Stimulated activated naive CD4-positive, alpha-beta T cell (primary cell): ENCODE data around the gene PLSCR5.

Experiments
- DNase-seq, 6 experiments: peaks; one replicate each; lab custom pipeline; 2025; lab: John Stamatoyannopoulos, UW

Gene PLSCR5

DNA sequence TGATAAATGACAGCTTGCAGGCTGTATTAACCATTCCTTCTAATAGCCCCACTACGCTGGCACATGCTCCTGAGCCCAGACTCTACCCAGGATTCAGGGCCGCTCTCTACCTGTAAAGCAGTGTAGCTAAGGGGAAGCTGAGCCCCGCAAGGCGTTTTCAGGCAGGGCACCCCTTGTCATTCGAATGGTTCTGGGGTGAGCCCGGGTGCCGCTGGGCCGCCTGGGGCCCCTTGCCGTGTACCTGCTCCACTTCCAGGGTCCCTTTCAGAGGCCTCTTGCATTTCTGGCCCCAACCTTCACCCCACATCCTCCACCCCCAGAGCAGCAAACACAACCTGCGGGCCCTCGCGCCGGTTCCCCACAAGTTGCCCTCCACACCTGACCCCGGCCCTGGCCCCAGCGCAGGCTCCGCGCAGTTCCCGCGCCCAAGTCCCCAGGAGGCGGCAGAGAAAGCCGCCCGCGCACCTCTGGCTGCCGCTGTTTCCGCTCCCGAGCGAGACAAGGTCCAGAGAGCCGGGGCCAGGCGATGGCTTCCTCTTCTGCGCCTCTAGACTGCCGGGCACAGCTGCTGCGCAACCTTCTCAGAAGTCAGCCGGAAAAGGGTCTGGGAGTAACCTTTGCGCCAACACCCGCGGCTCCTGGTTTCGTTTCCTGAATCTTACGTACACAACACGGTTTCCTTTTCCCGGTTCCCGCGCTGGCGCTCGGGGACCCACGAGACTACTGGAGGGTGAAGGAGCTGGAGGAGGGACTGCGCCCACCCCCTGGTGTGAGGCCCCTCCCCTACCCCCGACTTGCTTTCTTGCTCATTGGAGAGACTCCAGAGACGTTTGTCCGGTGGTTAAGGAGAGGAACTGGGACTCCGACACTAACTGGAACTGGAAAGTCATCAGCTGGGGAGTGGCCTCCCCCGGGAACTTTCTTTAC is 60.9 kb downstream of the PLSCR5 start, which contains the start of gene PLSCR1:
Gene PLSCR1 (minus strand): TSS at position 606 of the 927 bp plus-strand sequence. CDS start 8,055 bp downstream, outside the sequence.
- DNase-seq = peak; percentile 28 to 65 (median 50)

DNA sequence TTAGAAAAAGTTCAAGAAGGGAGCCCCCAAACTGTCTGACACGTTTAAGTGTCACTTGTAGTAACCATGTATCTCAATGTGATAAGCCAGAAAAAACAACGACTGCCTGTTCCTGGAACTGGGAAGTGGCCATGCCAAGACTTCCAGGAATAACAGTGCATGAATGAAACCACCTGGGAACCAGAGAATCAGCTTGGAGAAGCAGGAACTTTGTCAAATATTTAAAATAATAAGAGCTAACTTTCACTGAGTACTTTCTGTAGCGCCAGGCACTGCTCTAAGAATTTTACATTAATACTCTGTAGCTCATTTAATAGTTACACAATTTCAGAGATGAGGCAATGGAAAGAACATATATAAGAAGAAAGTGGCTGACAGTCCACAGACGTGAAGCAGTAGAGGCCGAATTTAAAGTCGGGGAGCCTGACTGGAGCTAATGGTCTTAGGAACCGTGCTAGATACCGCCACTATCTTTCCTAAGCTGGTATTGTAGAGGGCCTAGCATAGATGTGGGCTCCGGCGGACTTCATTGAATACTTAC is 61.6 kb downstream of the PLSCR5 start:
- peak in 2 of 6 experiments; percentile 2 to 20 for DNase-seq

DNA sequence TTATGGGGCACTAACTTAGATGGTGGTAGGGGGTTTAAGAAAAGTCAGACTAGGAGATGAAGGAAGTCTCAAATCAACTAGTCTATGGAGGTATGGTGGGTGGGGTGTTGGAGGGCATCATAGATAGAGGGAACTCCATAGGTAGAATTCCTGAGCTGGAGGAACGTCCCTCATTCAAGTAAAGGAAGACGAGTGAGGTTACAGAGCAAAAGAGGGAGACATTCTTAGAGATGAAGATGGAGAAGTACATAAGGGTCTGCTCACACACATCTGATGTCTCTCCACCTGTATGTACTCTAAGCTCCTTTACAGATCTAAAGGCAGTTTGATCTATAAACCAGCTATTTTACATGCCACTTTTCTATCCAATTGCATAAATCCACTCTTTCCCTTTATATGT is 62.2 kb downstream of the PLSCR5 start:
- DNase-seq = no peak

DNA sequence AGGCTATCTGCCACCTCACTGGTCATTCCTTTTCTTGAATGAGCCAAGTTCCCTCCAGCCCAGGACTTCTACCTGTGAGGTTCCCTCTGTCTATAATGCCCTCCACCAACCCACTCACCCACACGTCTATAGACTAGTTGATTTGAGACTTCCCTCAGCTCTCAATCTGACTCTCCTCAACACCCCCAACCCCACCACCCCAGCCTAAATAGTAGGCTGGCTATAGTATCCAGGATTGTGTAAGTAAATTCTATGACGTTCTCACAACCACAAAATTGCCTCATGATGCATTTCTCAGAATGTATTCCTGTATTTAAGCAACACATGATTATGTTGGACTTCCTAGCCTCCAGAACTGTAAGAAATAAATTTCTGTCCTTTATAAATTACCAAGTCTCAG is 63.0 kb downstream of the PLSCR5 start:
- no peak for DNase-seq

DNA sequence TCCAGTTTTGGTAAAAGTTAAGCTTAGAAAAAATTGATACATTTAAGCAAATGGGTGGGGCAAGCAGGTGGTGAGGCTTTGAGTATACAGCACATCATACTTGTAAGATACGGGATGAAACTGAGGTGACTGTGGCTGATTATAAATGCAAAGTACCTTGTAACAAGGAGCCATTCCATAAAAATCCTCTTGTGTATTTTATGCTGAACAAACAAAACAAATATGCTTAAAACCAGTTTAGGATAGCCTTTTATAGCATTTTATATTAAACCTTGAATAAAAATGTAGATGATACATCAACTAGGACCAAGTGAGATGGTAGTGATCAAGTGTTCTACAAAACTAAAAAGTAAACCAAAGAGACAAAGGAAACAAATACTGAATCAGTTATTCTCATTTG is 64.2 kb downstream of the PLSCR5 start:
- DNase-seq = no peak

DNA sequence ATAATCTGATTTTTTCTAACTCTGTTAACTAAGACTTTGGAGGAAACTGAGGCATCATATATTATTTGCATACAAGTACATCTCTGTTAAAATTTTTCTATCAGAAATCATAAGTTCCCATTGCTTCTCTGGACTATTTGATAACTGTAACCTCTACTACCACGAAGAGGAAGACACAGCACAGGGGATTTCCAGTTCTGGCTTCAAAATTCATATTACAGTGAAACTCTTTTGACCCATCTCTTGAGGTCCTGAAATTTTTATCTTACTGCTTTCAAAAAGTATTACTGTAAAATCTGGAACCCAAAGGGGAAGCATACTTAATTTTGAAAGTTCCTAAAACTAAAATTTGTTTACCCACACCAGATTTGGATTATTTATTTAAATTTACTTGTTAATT is 64.9 kb downstream of the PLSCR5 start:
- DNase-seq = no peak

DNA sequence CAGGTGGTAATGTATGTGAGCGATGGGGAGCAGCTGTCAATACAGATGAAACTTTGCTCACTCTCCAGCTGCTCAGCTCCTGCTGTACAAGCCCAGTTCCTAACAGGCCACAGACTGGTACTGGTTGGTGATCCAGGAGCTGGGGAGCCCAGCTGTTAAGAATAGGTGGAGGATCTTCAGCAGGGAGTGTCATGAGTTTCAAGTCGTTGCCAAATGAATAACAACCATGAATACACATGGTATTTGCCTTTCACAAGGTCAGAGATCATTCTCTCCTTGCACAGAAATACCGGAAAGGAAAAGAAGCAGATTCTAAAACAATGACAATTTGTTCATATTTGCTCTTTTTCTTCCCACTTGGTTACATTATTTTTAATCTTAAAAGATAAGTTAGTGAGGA is 65.8 kb downstream of the PLSCR5 start:
- no peak for DNase-seq

DNA sequence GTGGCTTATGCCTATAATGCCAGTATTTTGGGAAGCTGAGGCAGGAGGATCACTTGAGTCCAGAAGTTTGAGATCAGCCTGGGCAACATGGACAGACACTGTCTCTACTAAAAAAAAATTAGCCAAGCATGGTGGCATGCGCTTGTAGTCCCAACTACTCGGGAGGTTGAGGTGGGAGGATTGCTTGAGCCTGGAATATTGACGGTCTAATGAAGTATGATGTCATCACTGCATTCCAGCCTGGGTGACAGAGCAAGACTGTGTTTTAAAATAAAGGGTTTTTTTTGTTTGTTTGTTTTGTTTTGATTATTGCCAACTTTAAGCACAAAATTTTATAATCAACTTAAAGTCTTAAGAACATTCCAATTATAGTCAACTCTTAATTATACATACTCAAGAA is 67.5 kb downstream of the PLSCR5 start:
- DNase-seq = no peak

DNA sequence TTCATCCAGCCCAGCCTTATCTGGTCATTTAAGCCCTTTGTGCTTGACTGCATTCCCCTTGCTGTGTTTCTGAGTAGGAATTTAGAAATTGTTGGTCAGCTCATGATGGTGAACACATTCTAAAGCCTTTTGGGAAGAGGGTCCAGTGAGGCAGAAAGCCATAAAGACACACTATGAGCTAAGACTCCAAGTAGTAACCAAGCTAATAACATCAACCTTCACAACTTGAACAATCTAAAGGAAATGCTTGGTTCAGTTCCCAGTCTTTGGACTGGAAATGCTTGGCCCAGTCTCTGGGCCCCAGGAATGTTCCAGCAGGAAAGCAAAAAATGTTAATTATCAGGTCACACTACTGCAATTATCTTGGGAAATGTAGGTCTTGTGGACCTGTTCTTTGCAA is 68.5 kb downstream of the PLSCR5 start:
- no peak for DNase-seq
